Renal cortex interstitium (tissue), 11 donors: ENCODE data around the gene MC1R. TPM values are rescaled to one million over a fixed set of nuclear protein-coding genes. Genes with fewer than 3 reads are reported as not detected.

Experiments used
- DNase-seq, 11 donors: peaks; one replicate each; pipeline ENCODE4 v3.0.0-alpha.2; 2013; ENCODE audit warnings: low read depth in 9 of 11, low spot score in 4 of 11; ENCODE audit errors: extremely low read depth in 1 of 11
- polyA plus RNA-seq, 3 donors: library from polyadenylated mRNA; unstranded; fragments of 120-200 nt; gene quantifications; one replicate each; pipeline ENCODE4 v1.2.1, GENCODE V29; 2013; ENCODE audit not compliant: insufficient read length in 3 of 3

Gene MC1R
- polyA plus RNA-seq, 3 donors = 2.9 to 6.3 (median 3.5) TPM

GRCh38 chr16:89892055-89892630 lies 26.5 kb upstream of the MC1R start:
- DNase-seq = no peak

DNA sequence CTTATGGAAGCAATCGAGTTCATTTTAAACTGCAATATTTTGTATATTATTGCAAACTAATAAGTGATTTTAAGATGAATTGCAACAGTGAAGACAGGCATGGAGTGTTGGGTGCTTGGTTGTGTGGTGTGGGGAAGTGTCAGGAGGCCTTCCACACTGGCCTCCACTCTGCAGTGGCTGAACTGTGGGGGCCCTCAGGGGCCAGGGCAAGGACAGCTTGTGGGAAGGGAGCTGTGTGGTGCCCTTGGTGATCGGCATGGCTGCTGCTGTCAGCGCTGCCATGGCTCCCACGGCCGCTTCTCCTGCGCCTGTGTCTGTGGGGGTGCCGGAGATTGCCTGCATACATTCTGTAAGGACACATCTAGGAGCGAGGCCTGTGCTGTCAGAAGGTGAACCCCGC lies 26.0 kb upstream of the MC1R start:
- no peak for DNase-seq

GRCh38 chr16:89893642-89894548 lies 24.8 kb upstream of the MC1R start:
- no peak for DNase-seq

GRCh38 chr16:89895482-89896250 lies 23.0 kb upstream of the MC1R start:
- no peak for DNase-seq

DNA sequence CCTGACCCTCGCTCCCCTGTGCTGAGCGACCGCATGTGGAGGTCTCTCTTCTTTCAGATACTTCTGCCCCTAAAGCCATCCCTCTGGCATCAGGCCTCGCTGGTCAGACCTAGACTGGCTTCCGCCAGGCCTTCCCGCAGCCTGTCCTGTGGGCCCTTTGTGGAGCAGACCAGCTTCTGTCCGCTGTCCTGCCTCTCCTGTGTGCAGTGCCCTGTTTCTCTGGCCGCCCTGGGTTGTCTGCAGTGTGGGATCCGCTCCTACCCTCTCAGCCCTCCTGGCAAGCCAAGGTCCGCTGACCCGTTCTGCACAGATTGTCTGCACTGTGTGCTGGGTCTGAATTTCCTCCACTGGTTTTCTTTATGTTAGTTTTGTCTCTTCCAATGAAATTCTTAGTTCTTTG lies 21.5 kb upstream of the MC1R start:
- no peak for DNase-seq

GRCh38 chr16:89898201-89898967 lies 20.3 kb upstream of the MC1R start:
- DNase-seq = no peak

DNA sequence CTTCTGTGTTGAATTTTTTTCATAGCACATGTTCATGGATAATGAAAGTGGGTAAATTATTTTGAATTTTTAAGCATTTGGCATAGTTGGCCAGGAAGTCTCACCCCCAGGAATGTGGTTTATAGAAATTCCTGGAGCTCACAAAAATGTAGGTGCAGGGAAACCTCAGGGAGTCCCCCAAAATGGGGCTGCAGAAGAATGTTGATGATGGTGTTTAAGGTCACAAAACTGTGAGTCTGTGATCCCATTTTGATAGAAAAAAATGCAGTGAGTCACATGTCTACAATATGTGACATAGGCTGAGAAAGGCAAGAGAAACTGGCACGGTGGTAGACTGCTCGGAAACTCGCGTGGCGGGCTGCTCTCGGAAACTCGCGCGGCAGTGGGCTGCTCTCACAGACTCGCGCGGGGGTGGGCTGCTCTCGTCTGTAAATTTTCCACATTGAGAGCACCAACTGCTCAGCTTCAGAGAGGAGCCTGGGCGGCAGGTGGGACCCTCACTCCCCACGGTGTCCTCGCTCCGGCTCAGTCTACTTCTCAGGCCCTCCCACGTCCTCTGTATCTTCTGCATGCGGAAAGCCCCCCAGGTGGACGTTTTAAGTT lies 18.7 kb upstream of the MC1R start:
- no peak for DNase-seq

DNA sequence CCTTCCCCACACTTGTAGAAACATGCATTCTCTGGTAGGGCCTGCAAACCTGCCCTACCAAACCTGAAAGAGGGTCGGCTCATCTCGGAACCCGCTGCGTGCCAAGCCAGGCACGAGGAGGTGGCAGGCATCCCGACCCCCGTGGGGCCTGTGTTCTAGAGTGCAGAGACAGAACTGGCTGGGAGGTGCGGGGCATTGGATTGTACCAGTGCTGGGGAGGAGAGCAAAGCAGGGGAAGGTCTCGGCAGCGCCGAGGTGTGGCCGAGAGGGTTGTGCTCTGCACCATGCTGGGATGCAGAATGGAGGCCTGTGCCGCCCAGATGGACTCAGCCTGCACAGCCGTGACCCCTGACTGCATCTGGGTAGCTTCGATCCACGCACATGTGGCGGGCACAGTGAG lies 17.8 kb upstream of the MC1R start:
- DNase-seq = no peak

DNA sequence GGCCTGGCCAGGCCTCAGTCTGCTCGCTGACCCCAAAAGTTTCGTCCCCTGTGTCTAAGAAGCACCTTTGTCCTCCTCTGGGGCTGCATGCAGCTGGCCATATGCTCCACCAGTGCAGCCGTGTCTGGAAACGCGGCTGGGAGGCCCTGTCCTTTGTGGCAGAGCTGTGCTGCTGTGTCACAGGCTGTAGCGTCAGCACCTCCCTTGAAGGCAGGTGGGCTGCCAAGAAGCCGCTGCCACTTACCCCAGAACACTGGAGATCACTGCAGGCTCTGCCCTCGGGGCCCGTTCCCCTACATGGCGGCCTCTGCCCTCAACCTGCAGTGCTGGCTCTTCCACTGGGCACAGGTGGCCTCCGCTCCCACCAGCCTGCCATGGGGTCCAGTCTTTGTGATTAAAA lies 15.7 kb upstream of the MC1R start:
- DNase-seq = no peak

- no peak for DNase-seq
Measured at GRCh38 chr16:89903908-89904515, 14.7 kb upstream of the MC1R start.

- no peak for DNase-seq
Measured at GRCh38 chr16:89904606-89905510, 13.8 kb upstream of the MC1R start.

DNA sequence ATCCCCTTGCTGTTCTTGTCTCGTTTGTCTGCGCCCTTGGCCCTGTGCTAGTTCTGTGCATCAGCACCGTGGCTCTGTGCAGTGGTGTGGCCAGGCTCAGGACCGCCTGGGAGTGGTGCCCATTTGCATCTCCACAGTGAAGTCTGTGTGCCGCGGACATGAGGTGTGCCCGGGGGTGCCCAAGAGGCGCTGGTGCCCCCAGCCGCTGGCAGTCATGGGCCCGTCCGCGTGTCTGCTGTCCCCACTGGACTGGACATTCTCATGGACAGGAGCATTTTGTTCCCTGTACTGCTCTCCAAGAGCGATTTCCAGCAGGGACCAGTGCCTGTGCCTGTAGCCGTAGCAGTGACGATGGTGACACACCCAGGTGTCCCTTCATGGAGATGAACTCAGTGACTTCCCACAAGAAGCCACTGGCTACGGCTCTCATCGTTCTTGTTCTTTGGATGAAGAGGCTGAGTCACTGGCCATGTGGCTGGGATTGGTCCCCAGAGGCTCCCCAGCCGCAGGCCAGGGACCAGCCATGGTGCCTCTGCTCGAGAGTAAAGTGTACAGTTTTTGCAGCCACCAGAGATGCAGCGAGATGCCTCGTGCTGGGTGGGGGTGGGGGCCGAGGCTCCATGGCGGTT lies 13.0 kb upstream of the MC1R start:
- no peak for DNase-seq

- DNase-seq = no peak
Measured at GRCh38 chr16:89906140-89907025, 12.3 kb upstream of the MC1R start.

- no peak for DNase-seq
Measured at GRCh38 chr16:89907055-89907814, 11.4 kb upstream of the MC1R start.

DNA sequence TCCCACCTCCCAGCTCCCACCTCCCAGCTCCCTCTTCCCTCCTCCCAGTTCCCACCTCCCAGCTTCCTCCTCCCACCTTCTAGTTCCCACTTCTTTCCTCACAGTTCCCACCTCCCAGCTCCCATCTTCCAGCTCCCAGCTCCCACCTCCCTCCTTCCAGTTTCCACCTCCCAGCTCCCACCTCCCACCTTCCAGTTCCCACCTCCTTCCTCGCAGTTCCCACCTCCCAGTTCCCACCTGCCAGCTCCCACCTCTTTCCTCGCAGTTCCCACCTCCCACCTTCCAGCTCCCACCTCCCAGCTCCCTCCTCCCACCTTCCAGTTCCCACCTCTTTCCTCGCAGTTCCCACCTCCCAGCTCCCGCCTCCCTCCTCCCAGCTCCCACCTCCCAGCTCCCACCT lies 10.4 kb upstream of the MC1R start:
- DNase-seq = no peak
